Measurements from ENCODE around the gene CDC34.

DNA sequence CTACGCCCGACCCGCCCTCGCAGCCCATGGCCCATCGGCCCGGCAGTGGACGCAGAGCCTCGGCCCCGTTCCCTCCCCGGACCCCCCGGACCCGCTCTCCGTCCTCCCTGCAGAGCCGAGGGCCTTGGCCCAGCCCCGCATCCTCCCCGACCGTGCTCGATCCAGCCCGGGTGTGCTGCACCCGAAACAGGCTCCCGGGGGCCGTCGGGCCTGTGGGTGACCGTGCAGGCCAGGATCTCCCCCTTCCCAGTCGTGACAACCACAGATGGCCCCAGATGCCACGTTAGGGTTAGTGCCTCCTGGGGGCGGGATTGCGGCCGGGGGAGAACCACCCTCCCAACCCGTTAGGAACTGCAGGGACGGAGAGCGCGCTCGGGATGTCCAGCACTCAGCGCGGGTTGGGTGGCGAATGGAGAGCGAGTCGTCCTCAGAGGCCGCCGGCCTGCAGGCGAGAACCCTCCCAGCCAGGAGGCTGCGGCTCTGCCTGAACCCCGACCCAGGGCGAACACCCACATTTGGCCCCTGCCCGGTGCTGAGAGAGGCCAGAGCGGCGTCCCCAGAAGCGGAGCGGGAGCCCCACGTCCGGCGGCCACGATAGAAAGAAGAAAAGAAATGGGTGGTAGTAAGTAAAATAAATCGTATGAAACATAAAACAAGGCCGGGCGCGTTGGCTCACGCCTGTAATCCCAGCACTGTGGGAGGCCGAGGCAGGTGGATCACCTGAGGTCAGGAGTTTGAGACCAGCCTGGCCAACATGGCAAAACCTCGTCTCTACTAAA is 42.0 kb upstream of the CDC34 start:
- TF ChIP-seq, protein P1, sequence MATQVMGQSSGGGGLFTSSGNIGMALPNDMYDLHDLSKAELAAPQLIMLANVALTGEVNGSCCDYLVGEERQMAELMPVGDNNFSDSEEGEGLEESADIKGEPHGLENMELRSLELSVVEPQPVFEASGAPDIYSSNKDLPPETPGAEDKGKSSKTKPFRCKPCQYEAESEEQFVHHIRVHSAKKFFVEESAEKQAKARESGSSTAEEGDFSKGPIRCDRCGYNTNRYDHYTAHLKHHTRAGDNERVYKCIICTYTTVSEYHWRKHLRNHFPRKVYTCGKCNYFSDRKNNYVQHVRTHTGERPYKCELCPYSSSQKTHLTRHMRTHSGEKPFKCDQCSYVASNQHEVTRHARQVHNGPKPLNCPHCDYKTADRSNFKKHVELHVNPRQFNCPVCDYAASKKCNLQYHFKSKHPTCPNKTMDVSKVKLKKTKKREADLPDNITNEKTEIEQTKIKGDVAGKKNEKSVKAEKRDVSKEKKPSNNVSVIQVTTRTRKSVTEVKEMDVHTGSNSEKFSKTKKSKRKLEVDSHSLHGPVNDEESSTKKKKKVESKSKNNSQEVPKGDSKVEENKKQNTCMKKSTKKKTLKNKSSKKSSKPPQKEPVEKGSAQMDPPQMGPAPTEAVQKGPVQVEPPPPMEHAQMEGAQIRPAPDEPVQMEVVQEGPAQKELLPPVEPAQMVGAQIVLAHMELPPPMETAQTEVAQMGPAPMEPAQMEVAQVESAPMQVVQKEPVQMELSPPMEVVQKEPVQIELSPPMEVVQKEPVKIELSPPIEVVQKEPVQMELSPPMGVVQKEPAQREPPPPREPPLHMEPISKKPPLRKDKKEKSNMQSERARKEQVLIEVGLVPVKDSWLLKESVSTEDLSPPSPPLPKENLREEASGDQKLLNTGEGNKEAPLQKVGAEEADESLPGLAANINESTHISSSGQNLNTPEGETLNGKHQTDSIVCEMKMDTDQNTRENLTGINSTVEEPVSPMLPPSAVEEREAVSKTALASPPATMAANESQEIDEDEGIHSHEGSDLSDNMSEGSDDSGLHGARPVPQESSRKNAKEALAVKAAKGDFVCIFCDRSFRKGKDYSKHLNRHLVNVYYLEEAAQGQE (IDR thresholded peaks at IDR 0.05), result peak; percentile 59
- TF ChIP-seq, protein P2, sequence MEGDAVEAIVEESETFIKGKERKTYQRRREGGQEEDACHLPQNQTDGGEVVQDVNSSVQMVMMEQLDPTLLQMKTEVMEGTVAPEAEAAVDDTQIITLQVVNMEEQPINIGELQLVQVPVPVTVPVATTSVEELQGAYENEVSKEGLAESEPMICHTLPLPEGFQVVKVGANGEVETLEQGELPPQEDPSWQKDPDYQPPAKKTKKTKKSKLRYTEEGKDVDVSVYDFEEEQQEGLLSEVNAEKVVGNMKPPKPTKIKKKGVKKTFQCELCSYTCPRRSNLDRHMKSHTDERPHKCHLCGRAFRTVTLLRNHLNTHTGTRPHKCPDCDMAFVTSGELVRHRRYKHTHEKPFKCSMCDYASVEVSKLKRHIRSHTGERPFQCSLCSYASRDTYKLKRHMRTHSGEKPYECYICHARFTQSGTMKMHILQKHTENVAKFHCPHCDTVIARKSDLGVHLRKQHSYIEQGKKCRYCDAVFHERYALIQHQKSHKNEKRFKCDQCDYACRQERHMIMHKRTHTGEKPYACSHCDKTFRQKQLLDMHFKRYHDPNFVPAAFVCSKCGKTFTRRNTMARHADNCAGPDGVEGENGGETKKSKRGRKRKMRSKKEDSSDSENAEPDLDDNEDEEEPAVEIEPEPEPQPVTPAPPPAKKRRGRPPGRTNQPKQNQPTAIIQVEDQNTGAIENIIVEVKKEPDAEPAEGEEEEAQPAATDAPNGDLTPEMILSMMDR (IDR thresholded peaks at IDR 0.05; ENCODE audit: low read depth, low read length, missing input control), result no peak
- TF ChIP-seq RAD21 (IDR thresholded peaks at IDR 0.05), result no peak
- TF ChIP-seq, protein P3, sequence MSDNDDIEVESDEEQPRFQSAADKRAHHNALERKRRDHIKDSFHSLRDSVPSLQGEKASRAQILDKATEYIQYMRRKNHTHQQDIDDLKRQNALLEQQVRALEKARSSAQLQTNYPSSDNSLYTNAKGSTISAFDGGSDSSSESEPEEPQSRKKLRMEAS (IDR thresholded peaks at IDR 0.05), result no peak
- TF ChIP-seq SP1 (IDR thresholded peaks at IDR 0.05), result no peak
- no peak for TF ChIP-seq HNF4A (conservative IDR thresholded peaks at IDR 0.05)
- no peak for TF ChIP-seq EGR1 (IDR thresholded peaks at IDR 0.05; ENCODE audit: low read depth in 2 of 2)

Measured in liver (tissue), 3 donors.